Measurements from ENCODE around the gene PAPLN. TPM values are rescaled to one million over a fixed set of nuclear protein-coding genes. Genes with fewer than 3 reads are reported as not detected.

The PAPLN gene
- polyA plus RNA-seq, 1 donor (not counting 4 experiments of a cell fraction or from before 2014, with no cell fraction given) = 8.2 TPM

DNA sequence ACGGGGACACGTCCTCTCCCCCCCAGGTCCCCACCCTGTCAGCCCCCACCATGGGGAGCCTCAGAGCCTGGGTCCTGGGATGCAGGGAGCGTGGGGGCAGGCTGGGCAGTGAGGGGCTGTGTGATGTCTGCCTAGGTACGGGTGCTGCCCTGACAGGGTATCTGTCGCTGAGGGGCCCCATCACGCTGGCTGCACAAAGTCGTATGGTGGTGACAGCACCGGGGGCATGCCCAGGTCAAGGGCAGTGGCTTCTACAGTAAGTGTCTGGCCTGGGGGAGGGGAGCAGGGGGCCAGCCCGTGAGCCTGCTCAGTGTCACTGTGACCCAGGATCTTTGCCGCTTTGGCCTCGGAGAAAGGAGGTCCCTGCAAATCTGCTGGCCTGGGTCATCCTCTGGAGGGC lies 23.3 kb downstream of the PAPLN start:
- FAIRE-seq = no peak
- dilution Hi-C loops (cut with MboI; ENCODE audit: extremely low pct_ligation_motif_present, low sequenced_read_pairs) = no loop called here

DNA sequence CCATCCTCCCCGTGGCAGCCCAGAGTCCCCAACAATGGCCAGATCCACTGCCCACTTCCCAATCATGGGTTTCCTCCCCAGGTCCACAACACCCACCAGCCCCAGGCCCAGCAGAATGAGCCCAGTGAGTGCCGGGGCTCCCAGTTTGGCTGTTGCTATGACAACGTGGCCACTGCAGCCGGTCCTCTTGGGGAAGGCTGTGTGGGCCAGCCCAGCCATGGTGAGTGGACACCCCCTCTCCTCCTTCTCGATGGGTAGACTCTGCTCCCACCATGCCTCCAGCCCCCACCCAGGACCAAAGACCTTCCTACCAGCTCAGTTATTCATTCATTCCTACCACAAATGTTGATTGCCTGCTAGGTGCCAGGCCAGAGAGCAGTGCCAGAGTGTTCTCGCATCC lies 23.8 kb downstream of the PAPLN start:
- Histone ChIP-seq H3K27ac (ENCODE audit: control insufficient read depth, insufficient read depth, low read length) (no peak overlapping the region), H4K20me1 (ENCODE audit: control insufficient read depth, extremely low read depth, insufficient read depth, low read length) (no peaks in the 10 kb centered on the region), H2AFZ (ENCODE audit: control insufficient read depth, low read length) (no peak overlapping the region), H3K9ac (ENCODE audit: control insufficient read depth, extremely low read depth, insufficient read depth, low read length) (no peak overlapping the region), H3K27me3 (ENCODE audit: control insufficient read depth, extremely low read depth, insufficient read depth, low read length) (no peaks in the 10 kb centered on the region), H3K79me2 (ENCODE audit: control insufficient read depth, insufficient read depth, low read length) (no peaks in the 10 kb centered on the region), H3K9me1 (ENCODE audit: control insufficient read depth, extremely low read depth, insufficient read depth, low read length) (no peaks in the 10 kb centered on the region), H3K4me3 (ENCODE audit: control insufficient read depth in 2 of 3, extremely low read depth in 1 of 3, insufficient read depth in 2 of 3, low read depth in 1 of 3, low read length in 3 of 3) (no peak overlapping the region), H3K4me1 (ENCODE audit: control insufficient read depth, extremely low read depth, insufficient read depth, low read length) (peaks cover 2% of the 10 kb centered on the region), H3K36me3 (ENCODE audit: control insufficient read depth in 2 of 2, extremely low read depth in 1 of 2, insufficient read depth in 2 of 2, low read length in 2 of 2) (no peaks in the 10 kb centered on the region), H3K4me2 (ENCODE audit: control insufficient read depth, extremely low read depth, insufficient read depth, low read depth, low read length) (no peak overlapping the region), H3K9me3 (ENCODE audit: control insufficient read depth, low read depth, low read length) (no peaks in the 10 kb centered on the region)
- no peak for TF ChIP-seq EZH2 (IDR thresholded peaks at IDR 0.05; ENCODE audit: low read length)
- TF ChIP-seq, protein P1, sequence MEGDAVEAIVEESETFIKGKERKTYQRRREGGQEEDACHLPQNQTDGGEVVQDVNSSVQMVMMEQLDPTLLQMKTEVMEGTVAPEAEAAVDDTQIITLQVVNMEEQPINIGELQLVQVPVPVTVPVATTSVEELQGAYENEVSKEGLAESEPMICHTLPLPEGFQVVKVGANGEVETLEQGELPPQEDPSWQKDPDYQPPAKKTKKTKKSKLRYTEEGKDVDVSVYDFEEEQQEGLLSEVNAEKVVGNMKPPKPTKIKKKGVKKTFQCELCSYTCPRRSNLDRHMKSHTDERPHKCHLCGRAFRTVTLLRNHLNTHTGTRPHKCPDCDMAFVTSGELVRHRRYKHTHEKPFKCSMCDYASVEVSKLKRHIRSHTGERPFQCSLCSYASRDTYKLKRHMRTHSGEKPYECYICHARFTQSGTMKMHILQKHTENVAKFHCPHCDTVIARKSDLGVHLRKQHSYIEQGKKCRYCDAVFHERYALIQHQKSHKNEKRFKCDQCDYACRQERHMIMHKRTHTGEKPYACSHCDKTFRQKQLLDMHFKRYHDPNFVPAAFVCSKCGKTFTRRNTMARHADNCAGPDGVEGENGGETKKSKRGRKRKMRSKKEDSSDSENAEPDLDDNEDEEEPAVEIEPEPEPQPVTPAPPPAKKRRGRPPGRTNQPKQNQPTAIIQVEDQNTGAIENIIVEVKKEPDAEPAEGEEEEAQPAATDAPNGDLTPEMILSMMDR (optimal IDR thresholded peaks at IDR 0.05 in 1 of 3, IDR thresholded peaks at IDR 0.05 in 1 of 3, conservative IDR thresholded peaks at IDR 0.05 in 1 of 3; ENCODE audit: extremely low read depth in 1 of 3, insufficient read depth in 2 of 3, low read length in 3 of 3) = no peak
- FAIRE-seq = no peak
- dilution Hi-C loops (cut with MboI; ENCODE audit: extremely low pct_ligation_motif_present, low sequenced_read_pairs) = no loop called here
- DNase-seq (ENCODE audit: low read depth, low spot score) = no peak

More for the DNA sequence above, 23.3 kb downstream of the PAPLN start:
- Histone ChIP-seq H3K9me1 (ENCODE audit: control insufficient read depth, extremely low read depth, insufficient read depth, low read length) (no peaks in the 10 kb centered on the region), H2AFZ (ENCODE audit: control insufficient read depth, low read length) (no peak overlapping the region), H3K27ac (ENCODE audit: control insufficient read depth, insufficient read depth, low read length) (no peak overlapping the region), H3K9ac (ENCODE audit: control insufficient read depth, extremely low read depth, insufficient read depth, low read length) (no peak overlapping the region), H3K4me2 (ENCODE audit: control insufficient read depth, extremely low read depth, insufficient read depth, low read depth, low read length) (no peak overlapping the region), H3K79me2 (ENCODE audit: control insufficient read depth, insufficient read depth, low read length) (no peaks in the 10 kb centered on the region), H3K27me3 (ENCODE audit: control insufficient read depth, extremely low read depth, insufficient read depth, low read length) (no peaks in the 10 kb centered on the region), H3K4me1 (ENCODE audit: control insufficient read depth, extremely low read depth, insufficient read depth, low read length) (peaks cover 2% of the 10 kb centered on the region), H4K20me1 (ENCODE audit: control insufficient read depth, extremely low read depth, insufficient read depth, low read length) (no peaks in the 10 kb centered on the region), H3K9me3 (ENCODE audit: control insufficient read depth, low read depth, low read length) (no peaks in the 10 kb centered on the region), H3K4me3 (ENCODE audit: control insufficient read depth in 2 of 3, extremely low read depth in 1 of 3, insufficient read depth in 2 of 3, low read depth in 1 of 3, low read length in 3 of 3) (no peak overlapping the region), H3K36me3 (ENCODE audit: control insufficient read depth in 2 of 2, extremely low read depth in 1 of 2, insufficient read depth in 2 of 2, low read length in 2 of 2) (no peaks in the 10 kb centered on the region)
- DNase-seq (ENCODE audit: low read depth, low spot score) = no peak
- TF ChIP-seq, protein P1 (optimal IDR thresholded peaks at IDR 0.05 in 1 of 3, IDR thresholded peaks at IDR 0.05 in 1 of 3, conservative IDR thresholded peaks at IDR 0.05 in 1 of 3; ENCODE audit: extremely low read depth in 1 of 3, insufficient read depth in 2 of 3, low read length in 3 of 3) = no peak
- no peak for TF ChIP-seq EZH2 (IDR thresholded peaks at IDR 0.05; ENCODE audit: low read length)
